G401 (cell line): Measurements from ENCODE around the gene WWP2. TPM values are rescaled to one million over a fixed set of nuclear protein-coding genes. Genes with fewer than 3 reads are reported as not detected.
"Not testable (repeated sequence)": the region's sequence is repeated elsewhere in the genome, so short reads cannot be mapped to it uniquely, and the experiment has no call there.

ENCODE experiments used
- DNase-seq: peaks from one replicate; pipeline ENCODE4 v3.0.0-alpha.2; 2015; ENCODE audit warnings: low spot score
- in situ Hi-C: cut with HindIII; loops from 2 replicates; pipeline ENCODE4 v1.10.0; 2016; ENCODE audit warnings: low sequenced_read_pairs, mixed read lengths
- total RNA-seq: library from RNA; depleted of rRNA; stranded (reverse); fragments of >200 nt; shearing (Covaris generic); gene quantifications from 2 replicates; pipeline ENCODE4 v1.2.3, GENCODE V29; 2014; rRNA removed

The WWP2 gene
- total RNA-seq, 1 experiment from 2014 or later = 24.3 TPM

GRCh38 chr16:69951672-69952031 lies 189.5 kb downstream of the WWP2 start:
- DNase-seq, in situ Hi-C loops: not testable (repeated sequence)

GRCh38 chr16:69952116-69952515 lies 190.0 kb downstream of the WWP2 start:
- in situ Hi-C loops = not testable (repeated sequence)

GRCh38 chr16:69952572-69953355 lies 190.6 kb downstream of the WWP2 start:
- DNase-seq, in situ Hi-C loops: not testable (repeated sequence)

More at GRCh38 chr16:69952116-69952515, 190.0 kb downstream of the WWP2 start:
- DNase-seq = not testable (repeated sequence)

- in situ Hi-C loops, DNase-seq: not testable (repeated sequence)
These were observed 192.1 kb downstream of the WWP2 start for GRCh38 chr16:69954241-69954640.

GRCh38 chr16:69963312-69963711 lies 201.2 kb downstream of the WWP2 start:
- DNase-seq, in situ Hi-C loops: not testable (repeated sequence)

- DNase-seq, in situ Hi-C loops: not testable (repeated sequence)
These were observed 203.0 kb downstream of the WWP2 start for GRCh38 chr16:69964960-69965660.

GRCh38 chr16:69965661-69966054 lies 203.5 kb downstream of the WWP2 start:
- DNase-seq, in situ Hi-C loops: not testable (repeated sequence)

GRCh38 chr16:69967688-69968087 lies 205.6 kb downstream of the WWP2 start:
- in situ Hi-C loops, DNase-seq: not testable (repeated sequence)

GRCh38 chr16:69968125-69968524 lies 206.0 kb downstream of the WWP2 start:
- DNase-seq, in situ Hi-C loops: not testable (repeated sequence)

- DNase-seq, in situ Hi-C loops: not testable (repeated sequence)
These were observed 207.5 kb downstream of the WWP2 start for GRCh38 chr16:69969657-69970056.

GRCh38 chr16:69972120-69972519 lies 210.0 kb downstream of the WWP2 start:
- in situ Hi-C loops, DNase-seq: not testable (repeated sequence)

- in situ Hi-C loops, DNase-seq: not testable (repeated sequence)
These were observed 210.8 kb downstream of the WWP2 start for GRCh38 chr16:69972935-69973334.

GRCh38 chr16:69985196-69985595 lies 223.1 kb downstream of the WWP2 start:
- DNase-seq, in situ Hi-C loops: not testable (repeated sequence)

Other genes starting within 250 kb of the WWP2 start
- gene NFAT5, start 196.4 kb upstream of the WWP2 start, total RNA-seq = 19.3 and 23.4 TPM in 2 replicates
- 380 and 386 TPM in 2 replicates for gene NQO1, start 35.8 kb upstream of the WWP2 start, total RNA-seq
- 134 and 158 TPM in 2 replicates for gene NOB1, start 7.4 kb upstream of the WWP2 start, total RNA-seq
- gene CLEC18A, start 189.0 kb downstream of the WWP2 start, total RNA-seq = 0.10 and 1.7 TPM in 2 replicates